SU-DHL-6 (cell line): Measurements from ENCODE around the gene AK2.

Source experiments
- H2AFZ ChIP-seq: fragments of 200-600 bp; sonication (generic); 2 replicates; pipeline ENCODE4 v1.6.1; 2014; ENCODE audit warnings: low read depth, mild to moderate bottlenecking, moderate library complexity, mixed read lengths, antibody characterized with exemption, low read length; ENCODE audit not compliant: severe bottlenecking
- H3F3A ChIP-seq: fragments of 200-600 bp; shearing (Covaris generic); 2 replicates; pipeline ENCODE4 v1.6.0; 2016; ENCODE audit warnings: antibody characterized with exemption, mild to moderate bottlenecking; ENCODE audit not compliant: insufficient read depth
- H3K27ac ChIP-seq: fragments of 200-600 bp; sonication (generic); 2 replicates; pipeline ENCODE4 v1.5.1; 2016; ENCODE audit warnings: low read depth, mild to moderate bottlenecking, low read length, moderate library complexity, mixed read lengths
- H3K27me3 ChIP-seq: fragments of 200-600 bp; sonication (generic), shearing (Covaris generic); 2 replicates; pipeline ENCODE4 v1.6.0; 2014; ENCODE audit warnings: mild to moderate bottlenecking, low read length
- H3K36me3 ChIP-seq: fragments of 200-600 bp; sonication (generic); 2 replicates; pipeline ENCODE4 v1.6.1; 2014; ENCODE audit warnings: mild to moderate bottlenecking, low read length, mixed read lengths
- H3K4me2 ChIP-seq: fragments of 300-600, 200-600 bp; shearing (Covaris generic), sonication (generic); 2 replicates; pipeline ENCODE4 v1.6.0; 2014; ENCODE audit warnings: low read length, low read depth, mild to moderate bottlenecking; ENCODE audit not compliant: poor library complexity, severe bottlenecking
- H3K4me3 ChIP-seq: fragments of 200-600 bp; sonication (generic); 2 replicates; pipeline ENCODE4 v1.5.1; 2014; ENCODE audit warnings: antibody characterized with exemption, low read length, mild to moderate bottlenecking, mixed read lengths; ENCODE audit not compliant: insufficient read depth, poor library complexity, severe bottlenecking
- H3K79me2 ChIP-seq: fragments of 200-600 bp; sonication (generic); 2 replicates; pipeline ENCODE4 v1.6.1; 2014; ENCODE audit warnings: mild to moderate bottlenecking, low read length, moderate library complexity; ENCODE audit not compliant: insufficient read depth
- H3K9ac ChIP-seq: fragments of 200-600 bp; sonication (generic); 2 replicates; pipeline ENCODE4 v1.7.0; 2014; ENCODE audit warnings: mild to moderate bottlenecking, low read length
- H3K9me2 ChIP-seq: fragments of 200-600 bp; sonication (generic); replicated peaks from 2 replicates; pipeline ENCODE4 v1.6.1; 2014; ENCODE audit warnings: low read length; ENCODE audit not compliant: insufficient read depth
- H3K9me3 ChIP-seq: fragments of 200-600 bp; sonication (generic); 2 replicates; pipeline ENCODE4 v1.6.1; 2014; ENCODE audit warnings: low read length, mixed read lengths; ENCODE audit not compliant: insufficient read depth
- H4K20me1 ChIP-seq: fragments of 200-600 bp; sonication (generic); 2 replicates; pipeline ENCODE4 v1.6.1; 2014; ENCODE audit warnings: low read depth, mild to moderate bottlenecking, antibody characterized with exemption, low read length, moderate library complexity, mixed read lengths
- EZH2phosphoT487 ChIP-seq: fragments of 200-600 bp; sonication (generic), shearing (Covaris generic); conservative IDR thresholded peaks from 2 replicates; pipeline ENCODE4 v1.6.1; 2018; ENCODE audit warnings: mild to moderate bottlenecking, antibody characterized with exemption, low read length, moderate library complexity, mixed read lengths
- TF ChIP-seq, protein P1 (sequence below): fragments of 200-600 bp; sonication (generic); IDR thresholded peaks from one replicate; pipeline ENCODE4 v1.5.1; 2017; ENCODE audit warnings: antibody characterized with exemption, mild to moderate bottlenecking, low read length, moderate library complexity; ENCODE audit not compliant: insufficient read depth, poor library complexity, severe bottlenecking

The AK2 gene

DNA sequence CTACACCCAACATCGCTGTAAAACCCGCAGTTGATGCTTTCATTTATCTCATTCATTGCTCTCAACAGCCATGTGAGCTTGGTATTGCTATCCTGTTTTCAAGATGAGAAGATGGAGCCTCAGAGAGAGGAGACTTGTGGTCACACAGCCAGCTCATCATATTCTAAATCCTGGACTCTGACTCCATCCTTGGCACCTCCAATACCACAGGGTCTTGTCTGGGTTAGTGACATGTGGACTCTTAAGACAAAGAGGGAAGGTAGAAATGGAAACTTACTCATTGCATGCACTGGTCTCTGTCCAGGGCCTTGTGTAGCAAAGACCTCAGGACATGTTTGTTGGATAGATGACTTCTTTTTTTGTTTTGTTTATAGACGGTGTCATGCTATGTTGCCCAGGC lies 65.1 kb downstream of the AK2 start:
- Histone ChIP-seq H3K9ac (no peak overlapping the region), H3F3A (no peaks in the 10 kb centered on the region), H4K20me1 (no peaks in the 10 kb centered on the region), H2AFZ (no peak overlapping the region), H3K4me3 (no peak overlapping the region), H3K79me2 (no peaks in the 10 kb centered on the region), H3K36me3 (no peaks in the 10 kb centered on the region), H3K4me2 (no peak overlapping the region), H3K9me3 (no peaks in the 10 kb centered on the region), H3K27ac (no peak overlapping the region), H3K27me3 (no peaks in the 10 kb centered on the region), H3K9me2 (no peaks in the 10 kb centered on the region)
- TF ChIP-seq, protein P1, sequence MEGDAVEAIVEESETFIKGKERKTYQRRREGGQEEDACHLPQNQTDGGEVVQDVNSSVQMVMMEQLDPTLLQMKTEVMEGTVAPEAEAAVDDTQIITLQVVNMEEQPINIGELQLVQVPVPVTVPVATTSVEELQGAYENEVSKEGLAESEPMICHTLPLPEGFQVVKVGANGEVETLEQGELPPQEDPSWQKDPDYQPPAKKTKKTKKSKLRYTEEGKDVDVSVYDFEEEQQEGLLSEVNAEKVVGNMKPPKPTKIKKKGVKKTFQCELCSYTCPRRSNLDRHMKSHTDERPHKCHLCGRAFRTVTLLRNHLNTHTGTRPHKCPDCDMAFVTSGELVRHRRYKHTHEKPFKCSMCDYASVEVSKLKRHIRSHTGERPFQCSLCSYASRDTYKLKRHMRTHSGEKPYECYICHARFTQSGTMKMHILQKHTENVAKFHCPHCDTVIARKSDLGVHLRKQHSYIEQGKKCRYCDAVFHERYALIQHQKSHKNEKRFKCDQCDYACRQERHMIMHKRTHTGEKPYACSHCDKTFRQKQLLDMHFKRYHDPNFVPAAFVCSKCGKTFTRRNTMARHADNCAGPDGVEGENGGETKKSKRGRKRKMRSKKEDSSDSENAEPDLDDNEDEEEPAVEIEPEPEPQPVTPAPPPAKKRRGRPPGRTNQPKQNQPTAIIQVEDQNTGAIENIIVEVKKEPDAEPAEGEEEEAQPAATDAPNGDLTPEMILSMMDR, result no peak
- TF ChIP-seq EZH2phosphoT487, result no peak

DNA sequence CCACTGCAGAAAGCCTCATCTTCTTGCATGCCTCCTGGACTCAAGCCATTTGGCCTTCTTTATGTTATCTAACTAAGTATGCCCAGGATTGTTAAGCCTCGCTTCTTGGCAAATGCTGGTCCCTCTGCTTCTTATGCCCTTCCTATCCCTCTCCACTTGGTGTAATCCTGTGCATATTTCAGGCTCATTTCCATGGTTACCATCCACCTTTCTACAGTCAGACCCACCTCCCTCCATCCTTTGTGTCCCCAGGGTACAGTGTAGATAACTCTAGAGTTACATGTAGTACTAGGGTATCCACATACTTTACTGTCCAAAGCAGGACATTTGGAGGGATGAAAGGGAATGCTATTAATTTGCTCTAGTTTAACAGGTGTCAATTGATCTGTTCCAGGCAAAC lies 65.5 kb downstream of the AK2 start:
- Histone ChIP-seq H4K20me1 (no peaks in the 10 kb centered on the region), H3K27ac (no peak overlapping the region), H3K4me2 (no peak overlapping the region), H3K9me2 (no peaks in the 10 kb centered on the region), H3K79me2 (no peaks in the 10 kb centered on the region), H3K9me3 (no peaks in the 10 kb centered on the region), H3F3A (no peaks in the 10 kb centered on the region), H3K36me3 (no peaks in the 10 kb centered on the region), H2AFZ (no peak overlapping the region), H3K9ac (no peak overlapping the region), H3K4me3 (no peak overlapping the region), H3K27me3 (no peaks in the 10 kb centered on the region)
- TF ChIP-seq, protein P1, result no peak
- TF ChIP-seq EZH2phosphoT487, result no peak

DNA sequence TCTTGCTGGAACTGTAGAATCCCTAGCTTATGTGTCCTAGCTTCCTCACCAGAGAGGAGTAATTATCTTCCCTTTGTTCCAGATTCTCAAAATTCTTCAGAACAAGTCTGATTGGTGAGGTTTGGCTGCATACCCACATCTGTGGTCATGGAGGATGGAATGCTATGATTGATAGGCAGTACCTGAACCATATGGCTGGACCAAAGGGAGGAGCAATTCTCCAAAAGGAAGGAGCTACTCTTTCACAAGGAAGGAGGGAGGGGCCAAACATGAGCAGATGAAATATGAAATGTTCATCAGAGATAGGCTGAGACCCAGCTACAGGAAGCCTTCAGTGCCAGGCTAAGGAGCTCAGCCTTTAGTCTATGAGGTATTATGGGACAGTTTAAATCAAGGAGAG lies 67.1 kb downstream of the AK2 start:
- H3K36me3 ChIP-seq, result no peaks in the 10 kb centered on the region
- TF ChIP-seq, protein P1, result no peak
- no peak for TF ChIP-seq EZH2phosphoT487
- no peak overlapping the region for H2AFZ ChIP-seq

More for the DNA sequence above, 67.1 kb downstream of the AK2 start:
- Histone ChIP-seq H3F3A (no peaks in the 10 kb centered on the region; the same call in 1 of the 2 replicates), H3K79me2 (no peaks in the 10 kb centered on the region), H3K9ac (no peak overlapping the region), H3K9me3 (no peaks in the 10 kb centered on the region), H3K27me3 (no peaks in the 10 kb centered on the region), H3K4me2 (no peak overlapping the region), H3K9me2 (no peaks in the 10 kb centered on the region), H3K27ac (no peak overlapping the region), H4K20me1 (no peaks in the 10 kb centered on the region), H3K4me3 (no peak overlapping the region)
